Glomerular visceral epithelial cell (primary cell): ENCODE data around the gene IGHMBP2.

Experiments used
- DNase-seq: peaks from one replicate; pipeline ENCODE4 v3.0.0-alpha.2; 2016; ENCODE audit errors: extremely low spot score

IGHMBP2 gene

DNA sequence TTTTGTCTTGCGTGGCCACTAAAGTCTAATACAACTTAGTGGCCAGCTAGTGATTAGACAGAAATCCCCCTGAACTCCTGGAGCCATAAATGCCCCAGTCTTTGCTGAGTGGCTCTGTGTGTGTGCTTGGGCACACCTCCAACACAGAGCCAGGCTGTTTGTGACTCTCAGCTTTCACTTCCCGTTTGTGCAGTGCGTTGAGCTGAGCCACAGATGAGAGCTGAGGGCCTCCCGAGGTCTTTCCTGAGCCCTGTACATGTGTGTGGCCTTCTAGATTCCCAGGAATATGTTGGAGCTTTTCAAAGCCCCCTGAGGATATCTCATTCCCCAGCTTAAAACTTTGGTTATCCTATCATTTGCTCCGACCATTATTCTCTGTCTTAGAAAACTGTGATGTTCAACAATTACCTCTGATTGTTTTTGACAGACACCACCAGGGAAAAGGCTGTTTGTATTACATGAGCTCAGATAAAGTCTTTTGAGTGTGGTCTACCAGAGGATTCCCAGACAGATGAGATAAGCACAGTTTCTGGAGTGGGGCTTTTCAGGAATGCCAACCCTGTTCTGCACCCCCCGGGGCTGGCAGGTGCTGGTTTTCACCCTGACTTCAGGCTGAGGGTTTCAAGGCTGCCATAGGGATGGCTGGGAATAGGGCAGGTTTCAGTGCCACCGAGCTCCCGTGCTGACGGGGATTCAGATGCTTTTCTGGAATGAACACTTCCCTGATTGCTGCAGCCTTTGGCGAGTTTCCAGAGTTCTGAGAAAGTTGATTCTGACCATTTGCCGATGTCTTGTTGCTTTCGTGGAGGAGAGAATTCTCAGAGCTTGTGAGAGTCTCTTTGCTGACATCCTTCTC is 23.8 kb downstream of the IGHMBP2 start:
- no peak for DNase-seq

DNA sequence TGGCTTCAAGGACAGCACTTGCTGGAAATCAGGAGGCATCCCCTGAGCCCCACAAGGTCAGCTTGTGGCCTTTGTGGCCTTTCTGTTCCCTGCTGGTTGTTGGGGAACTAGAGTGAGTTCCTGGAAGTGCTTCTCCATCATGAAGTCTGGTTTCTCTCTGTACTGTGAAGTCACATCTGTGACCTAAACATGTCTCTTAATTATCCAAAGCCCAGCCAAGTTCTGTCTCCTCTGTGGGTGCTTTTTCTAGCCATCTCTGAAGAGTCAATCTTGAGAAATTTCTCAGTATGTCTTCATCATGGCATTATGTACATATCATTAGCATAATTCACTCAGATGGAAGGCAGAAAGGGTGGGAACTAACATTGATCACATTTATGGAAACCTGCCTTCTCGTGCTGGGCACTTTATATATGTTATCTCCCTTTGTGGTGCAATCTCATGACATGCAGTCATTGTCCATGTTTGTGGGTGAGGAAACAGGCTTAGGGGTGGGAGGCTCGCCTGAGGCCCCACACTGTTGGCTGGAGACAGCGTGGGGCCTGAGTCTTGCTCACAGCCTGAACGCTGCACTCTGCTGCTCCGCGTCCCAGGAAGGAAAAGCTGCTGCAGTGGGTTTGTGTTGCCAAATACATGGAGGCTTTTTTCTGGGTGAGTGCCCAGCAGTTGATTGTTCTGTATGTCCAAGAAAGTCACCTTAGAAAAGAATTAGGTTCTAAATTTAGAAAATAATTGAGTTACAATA is 24.6 kb downstream of the IGHMBP2 start:
- no peak for DNase-seq

DNA sequence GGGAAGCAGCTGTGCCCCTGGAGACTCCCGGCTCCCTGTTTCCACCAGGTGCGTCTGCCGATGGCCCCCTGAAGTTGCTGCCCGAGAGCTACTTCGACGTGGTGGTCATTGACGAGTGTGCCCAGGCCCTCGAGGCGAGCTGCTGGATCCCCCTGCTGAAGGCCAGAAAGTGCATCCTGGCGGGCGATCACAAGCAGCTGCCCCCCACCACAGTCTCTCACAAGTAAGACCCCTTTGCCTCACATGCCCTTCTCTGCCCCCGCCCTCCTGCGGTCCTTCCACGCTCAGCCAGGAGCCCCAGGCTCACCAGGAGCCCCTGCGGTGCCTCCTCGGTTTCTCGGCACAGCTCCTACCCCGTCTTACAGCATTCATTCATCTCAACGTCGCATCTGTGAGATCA is 25.4 kb downstream of the IGHMBP2 start:
- DNase-seq = no peak

DNA sequence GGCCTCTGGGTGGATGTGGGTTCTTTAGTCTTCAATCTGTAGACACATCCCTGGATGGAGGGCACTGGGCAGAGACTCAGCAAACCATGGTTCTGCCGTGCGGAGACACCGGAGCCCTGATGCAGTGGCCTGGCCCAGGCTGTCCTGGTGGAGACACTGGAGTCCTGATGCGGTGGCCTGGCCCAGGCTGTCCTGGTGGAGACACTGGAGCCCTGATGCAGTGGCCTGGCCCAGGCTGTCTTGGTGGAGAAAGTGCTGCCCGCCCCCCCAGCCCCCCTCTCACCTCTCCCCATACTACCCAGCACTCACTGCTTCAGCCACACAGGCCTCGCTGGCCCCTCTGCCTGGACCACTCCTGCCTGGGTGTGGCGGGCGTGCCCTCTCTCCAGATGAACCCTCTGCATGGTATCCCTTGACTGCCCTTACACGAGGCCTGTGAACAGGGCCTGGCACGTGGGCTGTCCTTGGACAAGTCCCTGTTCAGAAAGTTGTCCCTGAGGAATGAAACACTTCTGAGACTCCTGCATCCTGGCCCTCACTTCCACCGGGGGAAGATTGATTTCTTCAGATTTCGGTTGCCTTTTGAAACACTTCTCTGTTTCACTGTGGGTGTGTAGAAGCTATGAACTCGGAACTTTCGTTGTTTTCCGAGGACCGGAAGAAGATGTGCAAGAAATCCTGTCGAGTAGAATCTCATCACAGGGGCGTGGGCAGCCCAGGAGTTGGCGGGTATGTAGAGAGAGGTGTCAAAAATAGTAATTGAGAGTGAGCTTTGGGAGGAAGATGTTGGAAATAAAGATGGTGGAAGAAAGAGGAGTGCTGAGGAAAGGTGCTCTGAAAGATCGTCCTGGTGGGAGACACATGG is 26.2 kb downstream of the IGHMBP2 start:
- no peak for DNase-seq

DNA sequence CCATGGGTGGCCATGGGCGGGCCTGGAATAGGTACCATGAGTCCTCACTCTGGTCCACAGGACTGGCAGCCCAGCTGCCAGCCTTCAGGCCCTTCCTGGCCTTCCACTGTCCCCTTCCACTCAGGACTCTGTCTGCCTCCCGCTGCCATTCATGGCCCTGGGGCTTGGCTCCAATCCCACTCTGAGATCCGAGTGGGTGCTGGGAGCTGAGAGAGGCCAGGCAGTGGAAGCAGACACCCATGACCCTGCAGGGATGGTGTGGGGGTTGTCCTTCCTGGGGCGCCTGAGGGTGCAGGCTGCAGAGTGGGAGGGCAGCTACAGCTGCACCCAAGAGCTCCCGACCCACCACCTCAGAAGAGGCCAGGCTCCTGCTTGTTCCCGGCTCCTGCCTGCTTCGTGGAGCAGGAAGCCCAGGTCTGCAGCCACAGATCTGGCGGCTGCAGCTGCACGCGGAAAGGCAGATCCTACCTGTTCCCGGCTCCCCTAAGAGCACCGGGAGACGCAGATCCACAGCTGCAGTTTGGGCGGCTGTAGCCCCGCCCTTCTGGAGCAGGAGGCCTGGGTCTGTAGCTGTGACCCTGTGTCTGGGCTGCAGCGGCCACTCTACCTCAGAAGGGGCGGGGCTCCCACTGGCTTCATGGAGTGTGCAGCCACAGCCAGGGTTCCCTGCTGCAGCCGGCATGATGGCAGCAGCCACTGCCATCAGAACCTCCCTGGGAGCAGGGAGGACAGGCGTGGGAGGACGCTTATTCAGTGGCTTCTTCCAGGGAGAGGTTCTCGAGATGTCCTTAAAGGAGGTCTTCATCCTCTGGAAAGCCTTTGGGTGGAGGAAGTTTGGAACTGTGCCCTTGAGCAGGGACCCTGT is 27.5 kb downstream of the IGHMBP2 start:
- no peak for DNase-seq

DNA sequence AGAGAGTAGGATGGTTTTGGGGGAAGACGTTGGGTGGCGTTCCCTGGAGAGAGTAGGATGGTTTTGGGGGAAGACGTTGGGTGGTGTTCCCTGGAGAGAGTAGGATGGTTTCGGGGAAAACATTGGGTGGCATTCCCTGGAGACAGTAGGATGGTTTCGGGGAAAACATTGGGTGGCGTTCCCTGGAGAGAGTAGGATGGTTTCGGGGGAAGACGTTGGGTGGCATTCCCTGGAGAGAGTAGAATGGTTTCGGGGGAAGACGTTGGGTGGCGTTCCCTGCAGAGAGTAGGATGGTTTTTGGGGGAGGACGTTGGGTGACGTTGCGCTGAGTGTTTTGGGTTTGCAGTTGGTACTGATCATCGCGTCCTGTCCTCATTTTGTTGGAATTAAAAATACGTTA is 28.2 kb downstream of the IGHMBP2 start:
- no peak for DNase-seq

DNA sequence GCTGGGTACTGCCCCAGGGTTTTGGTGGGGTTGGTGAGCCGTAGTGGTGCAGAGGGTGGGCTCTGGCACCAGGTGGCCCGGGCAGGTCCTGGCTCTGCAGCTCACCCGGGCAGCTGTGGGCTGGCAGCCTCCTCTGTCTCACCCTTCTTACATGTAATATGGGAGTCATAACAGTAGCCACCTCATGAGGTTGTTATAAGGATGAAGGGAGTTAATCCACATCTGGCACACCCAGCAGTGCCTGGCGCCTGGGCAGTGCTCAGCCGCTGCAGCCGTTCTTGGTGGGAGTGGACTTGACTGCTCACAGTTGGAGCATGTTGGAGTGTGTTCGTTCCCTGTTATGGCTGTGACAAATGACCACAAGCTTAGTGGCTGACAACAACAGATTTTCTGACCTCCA is 28.7 kb downstream of the IGHMBP2 start:
- DNase-seq = no peak

DNA sequence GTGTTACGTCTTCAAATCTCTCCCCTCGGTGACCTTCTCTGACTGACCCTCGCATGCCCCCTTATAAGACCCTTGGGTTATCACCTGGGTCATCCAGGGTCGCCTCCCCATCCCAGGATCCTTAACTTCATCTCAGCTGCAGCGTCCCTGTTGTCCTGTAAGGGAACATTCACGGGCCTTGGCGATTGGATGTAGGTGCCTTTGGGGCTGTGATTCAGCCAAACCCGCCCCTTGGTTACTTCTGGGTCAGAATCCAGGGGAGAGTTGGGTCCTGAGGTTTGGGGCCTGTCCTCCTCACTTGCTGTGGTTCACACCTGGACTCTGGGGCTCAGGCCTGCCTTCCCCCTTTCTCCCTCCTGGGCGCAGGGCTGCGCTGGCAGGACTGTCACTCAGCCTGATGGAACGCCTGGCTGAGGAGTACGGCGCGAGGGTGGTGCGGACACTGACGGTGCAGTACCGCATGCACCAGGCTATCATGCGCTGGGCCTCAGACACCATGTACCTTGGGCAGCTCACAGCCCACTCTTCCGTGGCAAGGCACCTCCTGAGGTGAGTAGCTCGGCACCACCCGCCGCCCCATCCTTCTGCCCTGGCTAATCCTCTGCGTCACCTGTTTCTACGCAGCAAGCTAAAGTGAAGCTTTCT is 29.4 kb downstream of the IGHMBP2 start:
- DNase-seq = no peak

DNA sequence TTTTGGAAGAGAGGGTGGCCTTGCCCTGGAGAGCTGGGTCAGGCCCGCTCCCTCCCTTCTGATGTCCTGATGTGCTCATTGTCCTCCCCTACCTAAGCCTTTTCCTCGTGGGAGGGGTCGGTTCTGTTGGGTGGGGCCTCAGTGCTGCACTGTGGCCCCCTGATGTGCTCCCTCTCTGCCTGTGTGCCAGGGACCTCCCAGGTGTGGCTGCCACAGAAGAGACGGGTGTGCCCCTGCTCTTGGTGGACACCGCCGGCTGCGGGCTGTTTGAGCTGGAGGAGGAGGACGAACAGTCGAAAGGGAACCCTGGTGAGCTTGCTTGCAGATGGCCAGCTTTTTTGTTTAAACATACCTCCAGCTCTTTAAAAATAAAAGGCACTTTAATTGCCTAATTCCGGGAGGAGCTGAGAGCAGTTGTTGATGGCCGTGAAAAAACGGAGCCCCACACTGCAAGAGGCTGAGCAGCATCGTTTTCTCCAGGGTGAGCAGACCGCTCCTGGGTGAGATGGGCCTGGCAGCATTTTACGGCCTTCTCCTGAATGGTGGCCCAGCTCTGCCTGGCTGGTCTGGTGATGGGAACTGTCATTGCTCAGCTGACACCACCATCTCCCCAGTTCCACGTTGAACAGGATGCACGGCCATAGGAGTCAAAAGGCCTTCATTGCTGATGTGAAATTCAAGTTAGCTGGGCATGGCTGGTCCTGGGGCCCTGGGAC is 30.1 kb downstream of the IGHMBP2 start:
- DNase-seq = no peak

DNA sequence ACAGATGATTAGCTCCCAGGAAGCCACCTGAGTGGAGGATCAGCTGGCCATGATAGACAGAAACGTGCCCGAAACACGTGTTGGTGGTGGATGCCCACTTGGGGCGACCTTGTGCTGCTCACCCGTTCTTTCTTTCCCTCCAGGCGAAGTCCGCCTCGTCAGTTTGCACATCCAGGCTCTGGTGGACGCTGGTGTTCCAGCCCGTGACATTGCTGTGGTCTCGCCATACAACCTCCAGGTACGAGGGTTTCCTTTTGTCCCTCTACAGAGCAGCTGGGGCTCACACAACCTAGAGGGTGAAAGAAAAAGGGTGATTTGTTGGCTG is 30.6 kb downstream of the IGHMBP2 start:
- DNase-seq = no peak

DNA sequence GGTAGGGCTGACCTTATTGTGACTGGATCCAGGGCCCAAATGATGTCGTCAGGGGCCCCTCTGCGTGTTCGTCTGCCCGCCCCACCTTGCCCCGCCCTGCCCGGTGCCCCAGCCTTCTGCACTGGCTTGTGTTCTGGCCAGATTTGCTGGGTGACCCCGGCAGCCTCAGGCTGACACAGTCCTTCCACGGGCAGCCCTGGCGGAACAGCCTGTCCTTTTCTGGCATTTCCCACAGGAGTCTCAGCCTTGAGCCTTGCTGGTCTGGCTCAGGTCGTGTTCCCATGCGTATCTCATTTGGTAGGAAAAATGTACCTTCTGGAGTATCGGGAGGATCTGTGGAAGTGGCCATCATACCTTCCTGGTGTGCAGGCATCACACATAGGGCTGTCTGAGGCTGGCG is 31.0 kb downstream of the IGHMBP2 start:
- DNase-seq = no peak

DNA sequence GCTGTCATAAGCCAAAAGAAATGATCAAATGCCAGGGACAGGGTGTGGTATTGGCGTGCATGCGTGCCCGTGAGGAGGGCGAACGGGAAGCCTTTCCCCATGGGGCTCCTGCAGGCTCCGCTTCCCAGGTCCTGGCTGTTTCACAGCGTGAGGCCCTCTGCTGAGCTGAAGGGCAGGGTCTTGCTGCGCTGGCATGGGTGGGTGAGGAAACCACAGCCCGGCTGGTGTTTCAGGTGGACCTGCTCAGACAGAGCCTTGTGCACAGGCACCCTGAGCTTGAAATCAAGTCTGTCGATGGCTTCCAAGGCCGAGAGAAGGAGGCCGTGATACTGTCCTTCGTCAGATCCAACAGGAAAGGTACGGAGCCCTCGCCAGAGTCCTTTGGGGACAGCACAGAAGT is 31.4 kb downstream of the IGHMBP2 start:
- no peak for DNase-seq

DNA sequence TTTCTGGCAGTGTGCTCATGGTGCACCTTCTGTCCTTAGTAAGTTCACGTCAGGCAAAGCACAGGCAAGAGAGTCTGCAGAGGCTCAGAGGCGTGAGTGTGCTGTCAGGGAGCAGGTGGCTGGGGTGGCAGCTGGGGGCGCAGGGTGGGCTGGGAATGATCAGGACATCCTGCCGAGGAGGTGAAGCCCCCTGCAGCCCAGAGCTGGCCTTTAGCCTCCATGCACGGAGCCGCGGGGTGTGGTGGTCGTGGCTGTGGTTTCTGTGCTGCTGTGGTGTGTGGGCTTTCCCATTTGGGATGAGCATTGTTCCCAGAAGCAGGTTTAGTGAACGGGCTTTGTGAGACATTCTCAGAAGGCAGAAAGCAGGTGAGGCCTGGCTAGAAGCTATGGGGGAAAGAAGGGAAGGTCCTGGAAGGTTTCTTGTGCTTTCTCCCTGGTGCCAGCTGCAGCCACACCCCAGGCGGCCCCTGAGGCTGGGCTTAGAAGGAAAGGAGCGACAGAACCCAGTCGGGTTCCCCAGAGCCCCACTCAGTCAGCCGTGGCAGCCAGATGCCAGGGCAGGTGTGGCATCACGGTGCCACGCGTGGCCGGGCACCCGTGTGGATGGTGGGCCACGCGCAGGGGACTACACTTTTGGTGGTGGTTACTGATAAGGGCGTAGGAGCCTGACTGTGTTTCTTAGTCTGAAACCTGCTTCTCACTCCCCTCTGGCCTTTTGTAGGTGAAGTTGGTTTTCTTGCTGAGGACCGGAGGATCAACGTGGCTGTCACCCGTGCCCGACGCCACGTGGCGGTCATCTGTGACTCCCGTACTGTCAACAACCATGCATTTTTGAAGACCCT is 32.0 kb downstream of the IGHMBP2 start:
- DNase-seq = no peak

DNA sequence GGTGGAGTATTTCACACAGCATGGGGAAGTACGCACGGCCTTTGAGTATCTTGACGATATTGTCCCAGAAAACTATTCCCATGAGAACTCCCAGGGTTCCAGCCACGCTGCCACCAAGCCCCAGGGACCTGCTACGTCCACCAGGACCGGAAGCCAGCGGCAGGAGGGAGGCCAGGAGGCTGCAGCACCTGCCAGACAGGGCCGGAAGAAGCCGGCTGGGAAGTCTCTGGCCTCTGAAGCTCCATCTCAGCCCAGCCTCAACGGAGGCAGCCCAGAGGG is 32.6 kb downstream of the IGHMBP2 start:
- DNase-seq = no peak

DNA sequence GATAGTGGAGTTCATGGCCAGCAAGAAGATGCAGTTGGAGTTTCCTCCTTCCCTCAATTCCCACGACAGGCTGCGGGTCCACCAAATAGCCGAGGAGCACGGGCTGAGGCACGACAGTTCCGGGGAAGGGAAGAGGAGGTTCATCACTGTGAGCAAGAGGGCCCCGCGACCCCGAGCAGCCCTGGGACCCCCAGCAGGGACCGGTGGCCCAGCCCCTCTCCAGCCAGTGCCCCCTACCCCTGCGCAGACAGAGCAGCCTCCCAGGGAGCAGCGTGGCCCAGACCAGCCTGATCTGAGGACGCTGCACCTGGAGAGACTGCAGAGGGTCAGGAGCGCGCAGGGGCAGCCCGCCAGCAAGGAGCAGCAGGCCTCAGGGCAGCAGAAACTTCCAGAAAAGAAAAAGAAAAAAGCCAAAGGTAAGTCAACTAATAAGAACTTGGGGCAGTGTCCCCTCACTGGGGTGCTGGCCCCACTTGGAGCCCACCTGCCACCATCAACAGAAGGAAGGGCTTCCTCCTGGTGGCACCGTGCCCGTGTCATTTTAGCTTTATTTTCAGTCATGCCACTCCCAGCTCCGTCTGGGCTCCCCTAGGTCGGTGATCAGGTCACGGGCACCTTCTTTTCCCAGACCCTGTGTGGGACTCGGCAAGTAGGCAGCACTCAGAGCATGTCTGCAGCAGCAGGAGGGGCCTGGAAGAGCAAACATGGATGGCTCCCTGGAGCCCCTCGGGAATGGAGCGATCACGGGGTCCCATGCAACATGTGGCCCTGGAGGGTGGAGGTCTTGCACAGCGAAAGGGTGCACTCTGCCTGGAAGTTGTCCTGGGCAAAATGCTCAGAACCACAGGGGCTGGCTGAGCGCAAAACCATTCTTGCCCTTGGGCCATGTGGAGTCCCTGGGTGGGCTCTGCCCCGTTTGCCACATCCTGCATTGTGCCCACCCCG is 33.3 kb downstream of the IGHMBP2 start:
- DNase-seq = no peak

DNA sequence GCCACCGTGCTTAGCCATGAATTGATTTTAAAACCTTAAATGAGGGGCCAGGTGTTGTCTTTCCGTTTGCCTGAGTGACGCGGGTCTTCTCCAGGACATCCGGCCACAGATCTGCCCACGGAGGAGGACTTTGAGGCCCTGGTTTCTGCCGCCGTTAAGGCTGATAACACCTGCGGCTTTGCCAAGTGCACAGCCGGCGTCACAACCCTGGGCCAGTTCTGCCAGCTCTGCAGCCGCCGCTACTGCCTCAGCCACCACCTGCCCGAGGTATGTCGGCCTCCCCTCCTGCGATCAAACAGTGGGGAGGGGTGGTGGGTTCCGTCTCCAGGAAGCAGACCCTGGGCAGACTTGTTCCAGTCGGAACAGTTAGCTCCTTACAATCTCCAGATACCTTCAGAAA is 34.4 kb downstream of the IGHMBP2 start:
- no peak for DNase-seq

DNA sequence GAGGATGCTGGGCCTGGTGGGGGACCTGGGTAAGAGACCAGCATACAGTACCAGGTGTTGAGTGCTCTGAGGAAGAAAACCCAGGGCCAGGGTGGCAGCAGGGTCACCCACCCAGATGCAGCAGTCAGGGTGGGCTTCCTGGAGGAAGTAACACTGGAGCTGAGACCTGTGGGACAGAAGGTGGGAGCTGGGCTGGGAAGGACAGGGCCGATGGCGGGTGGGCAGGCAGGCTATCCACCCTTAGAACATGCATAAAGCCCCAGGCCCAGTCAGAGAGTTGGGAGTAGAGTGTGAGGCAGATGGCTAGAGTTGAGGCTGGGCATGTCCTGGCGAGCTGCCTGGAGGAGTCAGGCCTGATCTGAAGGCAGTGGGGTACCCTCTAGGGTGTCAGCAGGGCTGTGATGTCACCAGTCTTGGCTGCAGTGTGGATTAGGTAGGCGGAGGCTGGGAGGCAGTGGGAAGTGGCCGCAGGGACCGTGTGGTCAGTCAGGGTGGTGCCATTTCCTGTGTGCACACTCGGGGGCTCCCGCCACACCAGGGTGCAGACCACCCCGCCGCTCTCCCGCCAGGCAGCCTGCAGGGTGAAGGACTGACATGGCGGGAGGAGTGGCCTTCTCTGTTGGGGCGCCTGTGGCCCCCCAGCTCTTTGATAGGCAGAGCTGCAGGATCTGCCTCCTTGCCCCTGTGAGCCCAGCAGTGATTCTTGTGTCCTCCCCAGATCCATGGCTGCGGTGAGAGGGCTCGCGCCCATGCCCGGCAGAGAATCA is 35.3 kb downstream of the IGHMBP2 start:
- DNase-seq = no peak
